HG03280 (cell line): ENCODE results near the gene COL27A1.

ENCODE experiments used
- ATAC-seq: cut with Tn5 transposase; IDR thresholded peaks from one replicate; pipeline ENCODE4 v1.9.1; 2021; ENCODE audit warnings: mild to moderate bottlenecking, moderate library complexity; ENCODE audit not compliant: unreplicated experiment

Gene COL27A1

GRCh38 chr9:114238891-114239875, 83.8 kb downstream of the COL27A1 start:
- no peak for ATAC-seq

GRCh38 chr9:114240216-114240615, 84.9 kb downstream of the COL27A1 start:
- ATAC-seq = no peak

- ATAC-seq = no peak
Observed at GRCh38 chr9:114240647-114241558, 85.6 kb downstream of the COL27A1 start.

- ATAC-seq = no peak
Observed at GRCh38 chr9:114242837-114243236, 87.5 kb downstream of the COL27A1 start.

- ATAC-seq = no peak
Observed at GRCh38 chr9:114243240-114243639, 87.9 kb downstream of the COL27A1 start.

GRCh38 chr9:114244570-114244969, 89.2 kb downstream of the COL27A1 start:
- no peak for ATAC-seq

- no peak for ATAC-seq
Observed at GRCh38 chr9:114246558-114246957, 91.2 kb downstream of the COL27A1 start.

GRCh38 chr9:114247077-114247476, 91.7 kb downstream of the COL27A1 start:
- no peak for ATAC-seq

- no peak for ATAC-seq
Observed at GRCh38 chr9:114247491-114247890, 92.2 kb downstream of the COL27A1 start.

GRCh38 chr9:114248299-114248707, 93.0 kb downstream of the COL27A1 start:
- no peak for ATAC-seq

GRCh38 chr9:114249424-114250234, 94.3 kb downstream of the COL27A1 start:
- no peak for ATAC-seq

GRCh38 chr9:114250235-114250568, 94.9 kb downstream of the COL27A1 start:
- no peak for ATAC-seq

GRCh38 chr9:114250648-114251047, 95.3 kb downstream of the COL27A1 start:
- ATAC-seq = no peak

- ATAC-seq = no peak
Observed at GRCh38 chr9:114252394-114252793, 97.1 kb downstream of the COL27A1 start.

GRCh38 chr9:114256827-114257328, 101.5 kb downstream of the COL27A1 start:
- ATAC-seq = no peak

- no peak for ATAC-seq
Observed at GRCh38 chr9:114258218-114258617, 102.9 kb downstream of the COL27A1 start.

- ATAC-seq = no peak
Observed at GRCh38 chr9:114258866-114259797, 103.8 kb downstream of the COL27A1 start.

GRCh38 chr9:114259798-114260523, 104.6 kb downstream of the COL27A1 start:
- no peak for ATAC-seq

- ATAC-seq = no peak
Observed at GRCh38 chr9:114261026-114261425, 105.7 kb downstream of the COL27A1 start.
